Measurements from ENCODE around the gene MSMB.
"Not testable (repeated sequence)": the region's sequence is repeated elsewhere in the genome, so short reads cannot be mapped to it uniquely, and the experiment has no call there.

MSMB gene

DNA sequence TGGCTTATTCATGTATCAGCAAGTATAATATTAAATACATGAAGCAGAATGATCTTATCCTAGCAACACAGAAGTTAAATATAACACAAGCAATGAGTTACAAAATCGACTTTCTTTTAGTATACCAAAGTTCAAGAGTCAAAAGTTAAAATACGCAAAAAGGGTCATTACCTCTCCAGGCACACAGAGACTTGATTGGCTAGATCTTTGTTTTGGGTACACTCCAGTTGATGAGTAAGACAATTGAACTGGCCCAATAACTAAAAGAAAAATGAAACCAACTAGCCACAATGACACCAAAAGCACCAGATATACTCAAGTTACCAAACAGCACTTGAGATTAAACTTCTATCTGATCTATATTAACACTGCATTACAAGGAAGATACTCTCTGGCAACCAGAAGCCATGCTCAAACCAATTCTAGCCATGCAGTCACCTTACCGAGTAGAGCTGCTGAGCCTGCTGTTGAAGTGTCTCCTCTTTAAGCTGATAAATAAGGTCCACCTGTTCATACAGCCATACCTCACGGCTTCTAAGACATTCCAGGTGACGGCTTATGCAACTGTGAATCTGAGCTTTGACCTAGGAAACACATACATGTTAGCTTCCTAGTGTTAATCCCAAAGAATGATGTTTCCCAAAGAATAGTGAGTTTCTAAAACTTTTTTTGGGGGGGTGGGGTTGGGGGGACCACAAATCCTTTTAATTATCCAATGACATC is 31.2 kb downstream of the MSMB start:
- no peak for DNase-seq

GRCh38 chr10:46014206-46014605 is 31.9 kb downstream of the MSMB start:
- no peak for DNase-seq

DNA sequence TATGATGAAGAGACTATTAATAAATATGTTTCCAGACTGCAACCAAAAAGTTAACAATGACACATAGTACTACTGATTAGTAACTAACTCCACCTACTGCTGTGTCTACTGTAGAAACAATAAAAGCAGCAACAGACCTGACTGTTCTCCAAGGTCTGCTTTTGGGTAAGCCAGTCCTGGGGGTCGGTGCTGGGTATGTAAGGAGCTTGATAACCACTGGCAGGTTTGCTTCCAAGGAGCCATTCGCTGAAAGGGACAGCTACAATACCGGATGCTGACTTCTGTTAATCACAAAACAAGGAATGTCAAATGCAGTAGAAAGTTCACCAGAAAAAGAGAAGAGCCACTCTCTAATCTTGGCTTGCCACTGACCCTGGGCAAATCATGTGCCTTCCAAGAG is 33.3 kb downstream of the MSMB start:
- no peak for DNase-seq

DNA sequence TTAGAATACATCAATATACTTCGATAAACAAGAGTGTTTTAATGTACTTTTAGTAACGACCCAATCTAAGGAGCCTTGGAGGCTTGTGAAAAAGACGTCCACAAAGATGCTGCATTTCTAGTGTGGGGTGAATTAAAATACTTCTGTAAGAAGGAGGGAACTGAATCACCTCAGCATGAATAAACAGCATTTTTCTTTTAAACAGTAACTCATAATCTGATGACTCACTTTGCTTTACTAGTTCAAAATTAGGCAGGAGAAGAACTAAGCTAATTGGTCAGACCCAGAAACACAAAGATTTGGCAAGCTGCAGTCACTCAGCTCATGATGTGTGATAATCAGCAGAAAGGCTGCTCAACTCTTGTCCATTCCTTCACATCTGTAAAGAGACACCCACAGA is 39.9 kb downstream of the MSMB start:
- no peak for DNase-seq

DNA sequence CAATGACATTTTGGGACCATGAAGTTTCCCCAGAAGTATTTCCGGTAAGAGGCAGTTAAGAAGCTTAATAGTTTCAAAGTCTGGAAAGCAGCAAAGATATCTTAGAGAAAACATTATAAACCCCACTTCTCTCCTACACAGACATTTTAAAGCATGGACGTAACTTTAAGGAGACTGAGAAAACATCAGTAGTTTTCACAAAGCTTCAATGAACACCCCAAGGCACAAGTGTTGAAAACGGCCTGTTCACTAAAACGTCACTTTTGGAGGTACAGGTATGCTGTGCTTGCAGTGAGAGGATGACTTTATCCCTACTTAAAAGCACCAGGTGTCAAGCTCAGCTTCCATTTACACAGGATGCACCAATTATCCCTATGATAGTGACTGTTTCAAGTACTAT is 40.7 kb downstream of the MSMB start:
- DNase-seq = no peak

GRCh38 chr10:46004963-46005362 is 41.1 kb downstream of the MSMB start:
- DNase-seq = no peak

- DNase-seq = no peak
These were observed 43.0 kb downstream of the MSMB start for GRCh38 chr10:46002916-46003693.

GRCh38 chr10:46002189-46002687 is 43.8 kb downstream of the MSMB start:
- not testable (repeated sequence) for DNase-seq

- DNase-seq = no peak
These were observed 44.8 kb downstream of the MSMB start for GRCh38 chr10:46001187-46001756.

- DNase-seq = no peak
These were observed 45.5 kb downstream of the MSMB start for GRCh38 chr10:46000538-46000937.

- not testable (repeated sequence) for DNase-seq
These were observed 46.1 kb downstream of the MSMB start for GRCh38 chr10:45999955-46000354.

GRCh38 chr10:45997994-45998763 is 47.9 kb downstream of the MSMB start:
- no peak for DNase-seq

DNA sequence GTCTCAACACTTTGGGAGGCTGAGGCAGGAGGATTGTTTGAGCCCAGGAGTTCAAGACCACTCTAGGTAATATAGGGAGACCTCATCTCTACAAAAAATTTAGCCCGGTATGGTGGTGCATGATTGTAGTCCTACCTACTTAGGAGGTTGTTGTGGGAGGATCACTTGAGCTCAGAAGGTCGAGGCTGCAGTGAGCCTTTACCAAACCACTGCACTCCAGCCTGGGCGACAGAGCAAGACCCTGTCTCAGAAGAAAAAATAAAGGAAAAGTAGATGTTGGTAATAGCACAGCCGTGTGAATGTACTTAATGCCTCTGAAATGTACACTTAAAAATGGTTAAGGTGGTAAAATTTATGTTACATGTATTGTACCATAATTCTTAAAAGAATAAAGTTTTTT is 48.5 kb downstream of the MSMB start:
- DNase-seq = no peak

- not testable (repeated sequence) for DNase-seq
These were observed 60.5 kb downstream of the MSMB start for GRCh38 chr10:45985590-45985989.

DNA sequence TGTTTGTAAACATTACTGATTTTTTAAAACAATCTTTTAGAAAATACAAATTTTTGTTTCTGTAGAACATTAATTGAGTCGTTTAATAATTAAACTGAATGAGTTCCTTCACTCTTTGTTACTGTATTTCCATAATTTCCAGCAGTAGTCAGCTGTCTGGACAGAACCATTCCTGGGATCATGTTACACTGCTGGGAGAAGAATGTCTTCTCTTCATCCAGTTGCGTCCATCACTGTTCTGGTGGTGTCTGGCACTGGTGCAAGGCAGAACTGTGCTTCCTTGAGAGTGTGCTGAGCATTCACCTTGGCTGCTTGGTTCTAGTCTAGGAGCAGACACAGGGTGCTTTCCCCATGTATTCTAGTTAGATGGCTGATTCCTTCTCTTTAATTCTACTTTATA is 61.6 kb downstream of the MSMB start:
- DNase-seq = not testable (repeated sequence)

GRCh38 chr10:45983538-45984186 is 62.4 kb downstream of the MSMB start:
- DNase-seq = peak in 11 of 56 donors; percentile 1 to 55 (median 18)

Data from amygdala (tissue), 56 donors.